ENCODE data around the gene MLIP. TPM values are rescaled to one million over a fixed set of nuclear protein-coding genes. Genes with fewer than 3 reads are reported as not detected.

The MLIP gene
- total and polyA plus RNA-seq, 2 experiments from 2014 or later, result not detected

GRCh38 chr6:54095723-54096122 is 15.5 kb upstream of the MLIP start (continued):
- TF ChIP-seq REST (IDR thresholded peaks at IDR 0.05; ENCODE audit: unreplicated experiment) (no peak), POLR2AphosphoS5 (IDR thresholded peaks at IDR 0.05; ENCODE audit: low read depth) (no peak), ZNF114 (CRISPR knock-in tag; IDR thresholded peaks at IDR 0.05) (no peak)

- H2AFZ ChIP-seq, result no peak overlapping the region
- H3K27ac Mint-ChIP-seq, result no peak overlapping the region
- H3K36me3 ChIP-seq (ENCODE audit: insufficient read depth), result no peaks in the 10 kb centered on the region
- TF ChIP-seq, protein P1, sequence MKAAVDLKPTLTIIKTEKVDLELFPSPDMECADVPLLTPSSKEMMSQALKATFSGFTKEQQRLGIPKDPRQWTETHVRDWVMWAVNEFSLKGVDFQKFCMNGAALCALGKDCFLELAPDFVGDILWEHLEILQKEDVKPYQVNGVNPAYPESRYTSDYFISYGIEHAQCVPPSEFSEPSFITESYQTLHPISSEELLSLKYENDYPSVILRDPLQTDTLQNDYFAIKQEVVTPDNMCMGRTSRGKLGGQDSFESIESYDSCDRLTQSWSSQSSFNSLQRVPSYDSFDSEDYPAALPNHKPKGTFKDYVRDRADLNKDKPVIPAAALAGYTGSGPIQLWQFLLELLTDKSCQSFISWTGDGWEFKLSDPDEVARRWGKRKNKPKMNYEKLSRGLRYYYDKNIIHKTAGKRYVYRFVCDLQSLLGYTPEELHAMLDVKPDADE (IDR thresholded peaks at IDR 0.05), result no peak
- TF ChIP-seq ZNF331 (CRISPR knock-in tag; IDR thresholded peaks at IDR 0.05; ENCODE audit: low read depth) (no peak), JUNB (IDR thresholded peaks at IDR 0.05; ENCODE audit: unreplicated experiment) (no peak), ZNF114 (CRISPR knock-in tag; IDR thresholded peaks at IDR 0.05) (no peak), CREB1 (CRISPR knock-in tag; IDR thresholded peaks at IDR 0.05; ENCODE audit: low read depth) (no peak), NANOG (IDR thresholded peaks at IDR 0.05; ENCODE audit: borderline replicate concordance) (no peak), POLR2AphosphoS5 (IDR thresholded peaks at IDR 0.05; ENCODE audit: low read depth) (no peak), EZH2 (IDR thresholded peaks at IDR 0.05; ENCODE audit: low read depth, unreplicated experiment) (no peak), REST (IDR thresholded peaks at IDR 0.05; ENCODE audit: unreplicated experiment) (no peak), STAT1 (IDR thresholded peaks at IDR 0.05; ENCODE audit: unreplicated experiment) (no peak), EZH2phosphoT487 (IDR thresholded peaks at IDR 0.05; ENCODE audit: unreplicated experiment) (no peak), CTCF (conservative IDR thresholded peaks at IDR 0.05; ENCODE audit: low read depth in 2 of 2) (no peak)
- DNase-seq (ENCODE audit: low spot score), result no peak
- no peak for ATAC-seq
- H3K27ac ChIP-seq (ENCODE audit: low read depth), result no peak overlapping the region
- no peaks in the 10 kb centered on the region for H3K27me3 ChIP-seq (ENCODE audit: insufficient read depth)
- no peak overlapping the region for H3K4me3 ChIP-seq
- no peak overlapping the region for H3K4me3 Mint-ChIP-seq
- H3K36me3 Mint-ChIP-seq (ENCODE audit: low read depth), result no peaks in the 10 kb centered on the region
- no peaks in the 10 kb centered on the region for H3K79me2 ChIP-seq (replicated peaks; ENCODE audit: insufficient read depth)
- no peaks in the 10 kb centered on the region for H3K4me1 Mint-ChIP-seq
- H3K9me3 Mint-ChIP-seq, result no peaks in the 10 kb centered on the region
- no peaks in the 10 kb centered on the region for H3F3A ChIP-seq (replicated peaks; ENCODE audit: low read depth)
- H4K20me1 ChIP-seq (replicated peaks; ENCODE audit: insufficient read depth), result no peaks in the 10 kb centered on the region
- no peak overlapping the region for H3K4me2 ChIP-seq
- H3K9me2 ChIP-seq (ENCODE audit: insufficient read depth), result 0 out of 2 replicates have a peak, but pooled peaks cover 4% of the 10 kb centered on the region
- H3K4me1 ChIP-seq (ENCODE audit: insufficient read depth), result no peaks in the 10 kb centered on the region
- peaks cover 2% of the 10 kb centered on the region for H3K27me3 Mint-ChIP-seq (ENCODE audit: insufficient read depth, low read depth, poor library complexity)
Observed at GRCh38 chr6:54096811-54097210, 14.4 kb upstream of the MLIP start.
